ENCODE data around the gene PSD2. TPM values are rescaled to one million over a fixed set of nuclear protein-coding genes. Genes with fewer than 3 reads are reported as not detected.

Gene PSD2
- total RNA-seq, 1 donor from 2014 or later: 0.68 TPM

GRCh38 chr5:139809331-139809810 is 13.8 kb downstream of the PSD2 start:
- Mint-ChIP-seq H3K4me1 (no peaks in the 10 kb centered on the region), H3K27ac (ENCODE audit: unreplicated experiment) (no peak overlapping the region), H3K36me3 (ENCODE audit: low read depth) (no peaks in the 10 kb centered on the region), H3K27me3 (ENCODE audit: low read depth) (peaks cover 16% of the 10 kb centered on the region), H3K9me3 (no peaks in the 10 kb centered on the region), H3K4me3 (no peak overlapping the region)
- TF ChIP-seq, protein P1, sequence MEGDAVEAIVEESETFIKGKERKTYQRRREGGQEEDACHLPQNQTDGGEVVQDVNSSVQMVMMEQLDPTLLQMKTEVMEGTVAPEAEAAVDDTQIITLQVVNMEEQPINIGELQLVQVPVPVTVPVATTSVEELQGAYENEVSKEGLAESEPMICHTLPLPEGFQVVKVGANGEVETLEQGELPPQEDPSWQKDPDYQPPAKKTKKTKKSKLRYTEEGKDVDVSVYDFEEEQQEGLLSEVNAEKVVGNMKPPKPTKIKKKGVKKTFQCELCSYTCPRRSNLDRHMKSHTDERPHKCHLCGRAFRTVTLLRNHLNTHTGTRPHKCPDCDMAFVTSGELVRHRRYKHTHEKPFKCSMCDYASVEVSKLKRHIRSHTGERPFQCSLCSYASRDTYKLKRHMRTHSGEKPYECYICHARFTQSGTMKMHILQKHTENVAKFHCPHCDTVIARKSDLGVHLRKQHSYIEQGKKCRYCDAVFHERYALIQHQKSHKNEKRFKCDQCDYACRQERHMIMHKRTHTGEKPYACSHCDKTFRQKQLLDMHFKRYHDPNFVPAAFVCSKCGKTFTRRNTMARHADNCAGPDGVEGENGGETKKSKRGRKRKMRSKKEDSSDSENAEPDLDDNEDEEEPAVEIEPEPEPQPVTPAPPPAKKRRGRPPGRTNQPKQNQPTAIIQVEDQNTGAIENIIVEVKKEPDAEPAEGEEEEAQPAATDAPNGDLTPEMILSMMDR (conservative IDR thresholded peaks at IDR 0.05): no peak
- no peak for DNase-seq (ENCODE audit: low read depth, low spot score)

- DNase-seq (ENCODE audit: low read depth, low spot score): no peak
- Mint-ChIP-seq H3K4me3 (no peak overlapping the region), H3K9me3 (no peaks in the 10 kb centered on the region), H3K27ac (ENCODE audit: unreplicated experiment) (peak overlapping the region; percentile 35), H3K4me1 (no peaks in the 10 kb centered on the region), H3K36me3 (ENCODE audit: low read depth) (no peaks in the 10 kb centered on the region), H3K27me3 (ENCODE audit: low read depth) (peaks cover 6% of the 10 kb centered on the region)
- TF ChIP-seq, protein P1 (conservative IDR thresholded peaks at IDR 0.05): no peak
Observed at GRCh38 chr5:139810341-139811273, 15.0 kb downstream of the PSD2 start.

DNA sequence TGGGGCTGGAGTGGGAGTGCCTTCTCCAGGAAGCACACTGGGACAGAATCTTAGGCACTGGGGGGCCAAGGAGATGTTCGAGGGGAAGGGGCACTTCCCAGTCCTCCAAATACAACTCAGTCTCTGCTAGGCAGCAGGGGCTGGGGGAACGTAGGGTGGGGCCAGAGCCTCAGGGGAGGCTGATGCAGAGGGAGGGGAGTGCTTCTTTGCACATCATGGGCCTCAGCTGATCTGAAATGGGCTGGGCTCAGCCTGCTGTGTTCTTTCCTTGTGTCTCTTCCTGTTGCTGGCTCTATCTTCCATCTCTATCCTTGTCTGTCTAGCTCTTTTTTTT is 15.6 kb downstream of the PSD2 start:
- Mint-ChIP-seq H3K4me1 (no peaks in the 10 kb centered on the region), H3K4me3 (no peak overlapping the region), H3K27ac (ENCODE audit: unreplicated experiment) (no peak overlapping the region), H3K36me3 (ENCODE audit: low read depth) (no peaks in the 10 kb centered on the region), H3K9me3 (no peaks in the 10 kb centered on the region), H3K27me3 (ENCODE audit: low read depth) (peaks cover 4% of the 10 kb centered on the region)
- DNase-seq (ENCODE audit: low read depth, low spot score): no peak
- TF ChIP-seq, protein P1 (conservative IDR thresholded peaks at IDR 0.05): no peak

DNA sequence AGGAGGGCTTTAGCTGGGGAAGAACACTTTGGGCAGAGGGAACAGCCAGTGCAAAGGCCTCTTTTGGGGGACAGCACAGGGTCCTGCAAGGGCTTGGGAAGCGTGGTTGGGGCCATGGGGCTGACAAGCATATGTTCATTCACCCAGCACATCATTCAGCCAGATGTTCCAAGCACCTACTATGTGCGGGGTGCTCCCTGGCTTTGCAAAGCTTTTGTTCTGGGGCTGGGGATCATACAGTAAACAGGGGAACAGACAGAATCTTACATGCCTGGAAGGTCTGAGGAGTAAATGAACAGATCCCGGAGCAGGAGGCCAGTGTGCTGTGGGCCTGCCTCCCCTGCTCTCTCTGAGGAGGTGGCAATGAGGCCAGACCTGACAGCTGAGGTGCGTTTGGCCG is 16.7 kb downstream of the PSD2 start:
- Mint-ChIP-seq H3K27me3 (ENCODE audit: low read depth) (peaks cover 9% of the 10 kb centered on the region), H3K27ac (ENCODE audit: unreplicated experiment) (no peak overlapping the region), H3K9me3 (no peaks in the 10 kb centered on the region), H3K36me3 (ENCODE audit: low read depth) (no peaks in the 10 kb centered on the region), H3K4me1 (no peaks in the 10 kb centered on the region), H3K4me3 (no peak overlapping the region)
- DNase-seq (ENCODE audit: low read depth, low spot score): no peak
- TF ChIP-seq, protein P1 (conservative IDR thresholded peaks at IDR 0.05): no peak

DNA sequence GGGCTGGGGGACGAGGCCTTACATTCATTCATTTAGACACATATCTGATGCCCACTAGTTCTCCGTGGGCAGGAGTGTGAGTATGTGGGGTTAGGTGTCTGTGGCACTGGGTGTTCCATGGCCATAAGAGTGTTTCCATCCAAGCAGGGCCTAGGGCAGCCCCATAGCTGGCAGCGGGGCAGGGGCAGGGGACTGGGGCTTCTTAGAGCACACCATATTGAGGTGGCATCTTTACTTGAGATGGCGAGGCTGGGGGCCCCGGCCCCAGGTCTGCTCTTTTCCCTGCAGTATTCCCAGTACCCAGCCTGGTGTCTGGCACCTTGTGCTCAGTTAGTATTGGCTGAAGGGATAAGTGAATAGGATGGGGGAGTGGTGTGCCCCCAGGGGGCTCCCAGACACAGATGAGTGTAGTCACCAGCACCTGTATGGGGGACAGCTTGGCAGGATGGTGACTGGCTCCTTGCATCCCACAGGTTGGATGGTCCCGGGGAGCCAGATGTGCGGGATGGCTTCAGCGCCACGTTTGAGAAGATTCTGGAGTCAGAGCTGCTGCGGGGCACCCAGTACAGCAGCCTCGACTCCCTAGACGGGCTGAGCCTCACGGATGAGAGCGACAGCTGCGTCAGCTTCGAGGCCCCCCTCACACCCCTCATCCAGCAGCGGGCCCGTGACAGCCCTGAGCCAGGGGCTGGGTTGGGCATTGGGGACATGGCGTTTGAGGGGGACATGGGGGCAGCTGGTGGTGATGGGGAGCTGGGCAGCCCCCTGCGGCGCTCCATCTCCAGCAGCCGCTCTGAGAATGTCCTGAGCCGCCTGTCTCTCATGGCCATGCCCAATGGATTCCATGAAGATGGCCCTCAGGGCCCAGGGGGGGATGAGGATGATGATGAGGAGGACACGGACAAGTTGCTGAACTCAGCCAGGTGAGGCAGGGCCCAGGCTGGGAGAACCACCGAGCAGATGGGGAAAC is 17.5 kb downstream of the PSD2 start:
- H3K27ac Mint-ChIP-seq (ENCODE audit: unreplicated experiment): no peak overlapping the region
- no peak for DNase-seq (ENCODE audit: low read depth, low spot score)
- H3K36me3 Mint-ChIP-seq (ENCODE audit: low read depth): no peaks in the 10 kb centered on the region
- H3K4me1 Mint-ChIP-seq: no peaks in the 10 kb centered on the region
- H3K4me3 Mint-ChIP-seq: no peak overlapping the region
- H3K9me3 Mint-ChIP-seq: no peaks in the 10 kb centered on the region
- H3K27me3 Mint-ChIP-seq (ENCODE audit: low read depth): peaks cover 15% of the 10 kb centered on the region
- TF ChIP-seq, protein P1 (conservative IDR thresholded peaks at IDR 0.05): no peak

Data from neural crest cell (in vitro differentiated cells).